Measurements from ENCODE around the gene ACACA.
A peak's percentile ranks its signal among the peaks of the same experiment; 100 is the strongest.
"Not testable (repeated sequence)": the region's sequence is repeated elsewhere in the genome, so short reads cannot be mapped to it uniquely, and the experiment has no call there.

Gene ACACA

DNA sequence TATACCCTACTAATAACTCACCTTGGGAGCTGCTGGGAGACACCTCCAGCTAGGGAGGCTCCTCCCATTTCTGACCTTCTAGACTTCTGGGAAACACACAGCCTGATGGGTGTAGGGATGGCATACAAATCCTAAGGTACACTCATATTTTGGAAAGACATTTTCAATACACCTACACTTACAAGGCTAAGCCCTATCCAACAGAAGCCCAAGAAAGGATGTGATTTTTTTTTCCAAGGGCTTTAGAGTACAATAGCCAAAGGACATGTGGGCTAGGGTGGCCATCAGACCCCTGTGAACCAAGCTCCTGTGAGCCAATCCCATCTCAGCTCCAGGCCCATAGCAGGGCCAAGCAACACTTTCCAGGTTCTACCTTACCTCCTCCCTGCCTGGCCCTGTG is 313.9 kb downstream of the ACACA start:
- no peak for DNase-seq

DNA sequence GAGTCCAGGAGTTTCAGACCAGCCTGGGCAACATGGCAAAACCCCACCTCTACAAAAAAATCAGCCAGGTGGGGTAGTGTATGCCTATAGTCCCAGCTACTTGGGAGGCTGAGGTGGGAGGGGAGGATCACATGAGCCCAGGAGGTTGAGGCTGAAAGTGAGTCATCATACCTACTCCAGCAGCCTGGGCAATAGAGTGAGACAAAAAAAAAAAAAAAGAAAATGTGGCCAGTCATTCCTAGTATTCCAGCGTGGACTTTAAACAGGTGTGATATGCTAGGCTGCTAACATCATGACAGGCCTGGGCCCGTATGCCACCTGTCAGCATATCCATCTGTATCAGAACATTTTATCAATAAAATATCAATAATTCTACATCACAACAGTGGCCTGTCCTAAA is 314.6 kb downstream of the ACACA start:
- DNase-seq = no peak

DNA sequence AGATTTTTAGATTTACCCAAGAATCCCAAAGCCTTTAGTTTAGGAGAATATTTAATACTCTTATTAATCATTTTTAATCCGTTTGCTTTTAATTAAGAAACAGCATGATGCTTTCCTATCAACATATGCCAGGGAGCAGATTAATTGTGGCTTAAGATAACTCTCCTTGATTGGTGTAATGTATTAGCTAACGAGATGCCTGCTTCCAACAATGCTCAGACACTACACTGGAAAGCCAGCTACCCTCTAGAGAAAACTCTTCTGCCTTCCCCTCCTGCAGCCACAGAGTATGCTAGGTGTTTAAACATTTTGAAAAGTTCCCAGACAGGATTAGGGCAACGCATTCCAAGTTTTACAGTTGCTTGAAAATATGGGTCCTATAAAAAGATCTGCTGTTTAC is 315.7 kb downstream of the ACACA start:
- no peak for DNase-seq

DNA sequence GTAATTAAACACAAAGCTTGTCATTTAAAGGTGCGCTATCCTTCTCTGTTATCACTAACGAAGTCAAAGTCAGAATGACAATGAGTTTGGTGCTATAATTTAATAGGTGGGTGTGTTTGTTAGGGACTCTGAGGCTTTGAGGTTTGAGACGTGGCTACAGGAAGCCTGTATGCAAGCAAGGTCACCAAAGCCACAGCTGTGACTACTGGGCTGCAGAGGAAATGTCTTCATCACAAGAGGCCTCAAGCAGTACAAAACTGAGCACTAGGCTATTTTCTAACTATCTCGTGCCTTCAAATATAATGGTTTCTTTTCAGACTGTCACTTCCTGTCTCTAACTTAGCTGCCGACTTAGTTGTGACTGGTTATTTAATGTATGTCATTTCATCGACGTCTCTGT is 316.7 kb downstream of the ACACA start:
- DNase-seq = peak in 1 of 2 donors; percentile 21

DNA sequence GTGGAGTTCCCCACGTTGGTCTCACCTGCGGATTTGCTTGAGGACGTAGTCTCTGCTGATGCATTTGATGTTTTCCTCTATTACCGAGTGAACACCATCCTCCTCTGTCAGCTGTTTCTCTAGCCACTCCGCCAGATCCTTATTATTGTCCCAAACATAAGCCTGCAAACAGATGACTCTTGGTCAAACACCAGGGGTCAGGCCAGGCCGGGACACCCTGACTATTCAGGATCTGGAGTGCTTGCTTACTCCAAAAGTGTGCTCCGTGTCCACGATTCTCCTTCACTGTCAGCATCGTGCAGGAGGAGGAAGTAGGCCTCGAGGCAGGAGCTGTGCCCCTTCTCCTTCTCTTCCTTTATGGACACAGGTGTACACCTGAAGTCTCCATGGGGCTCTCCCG is 317.7 kb downstream of the ACACA start:
- DNase-seq = no peak

DNA sequence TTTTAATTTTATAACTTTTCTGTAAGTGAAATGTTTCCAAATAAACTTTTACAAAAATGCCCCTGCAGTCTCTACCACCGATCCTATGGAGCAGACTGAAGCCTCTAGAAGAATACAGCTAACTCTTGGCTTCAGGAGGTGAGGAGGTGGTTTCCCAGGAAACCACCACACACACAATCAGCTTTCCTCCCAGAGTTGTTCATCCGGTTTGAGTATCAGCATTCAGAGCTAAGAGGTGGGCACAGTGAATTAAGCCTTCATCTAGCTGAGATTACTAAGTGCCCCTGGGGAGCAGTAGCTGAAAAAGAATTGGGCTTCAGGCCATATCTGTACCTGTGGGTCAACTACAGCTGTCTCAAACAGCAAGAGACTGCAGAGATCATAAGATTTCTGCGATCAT is 318.2 kb downstream of the ACACA start:
- no peak for DNase-seq

DNA sequence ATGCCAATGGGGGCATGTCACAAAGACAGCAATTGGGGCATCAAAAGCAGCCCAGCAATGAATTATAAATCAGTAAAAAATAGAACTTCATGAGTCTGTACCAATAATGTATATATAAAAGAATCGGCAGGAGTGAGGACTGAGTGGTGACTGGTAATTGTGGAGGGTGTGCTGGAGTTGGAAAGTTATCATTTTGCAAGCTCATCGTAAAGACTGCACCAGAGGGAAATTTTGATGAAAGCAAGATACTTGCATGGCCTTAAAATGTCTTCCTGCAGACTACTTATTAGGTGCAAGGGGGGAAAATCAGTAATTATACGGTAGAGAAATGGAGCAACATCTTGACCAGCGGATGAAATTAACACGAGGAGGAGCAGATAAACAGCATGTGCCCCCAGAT is 319.0 kb downstream of the ACACA start:
- DNase-seq = no peak

DNA sequence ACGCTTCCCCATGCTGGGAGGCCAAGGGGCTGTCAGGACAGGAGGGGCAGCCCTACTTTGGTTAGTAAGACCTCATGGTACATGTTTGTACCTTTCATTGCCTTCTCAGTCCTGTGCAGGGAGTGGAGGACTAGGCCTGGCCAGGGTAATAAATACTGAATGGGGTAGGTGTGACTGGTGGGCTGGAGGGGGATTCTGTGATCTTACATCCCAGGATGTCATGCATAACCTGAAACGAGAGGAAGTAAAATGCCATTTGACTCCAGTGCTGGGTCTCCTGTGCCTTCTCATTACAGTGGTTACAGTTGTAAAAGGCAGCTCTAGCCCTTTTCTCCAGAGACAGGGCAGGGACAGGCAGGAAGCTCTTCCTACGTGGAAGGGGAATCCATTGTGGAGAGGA is 319.7 kb downstream of the ACACA start:
- DNase-seq = no peak

DNA sequence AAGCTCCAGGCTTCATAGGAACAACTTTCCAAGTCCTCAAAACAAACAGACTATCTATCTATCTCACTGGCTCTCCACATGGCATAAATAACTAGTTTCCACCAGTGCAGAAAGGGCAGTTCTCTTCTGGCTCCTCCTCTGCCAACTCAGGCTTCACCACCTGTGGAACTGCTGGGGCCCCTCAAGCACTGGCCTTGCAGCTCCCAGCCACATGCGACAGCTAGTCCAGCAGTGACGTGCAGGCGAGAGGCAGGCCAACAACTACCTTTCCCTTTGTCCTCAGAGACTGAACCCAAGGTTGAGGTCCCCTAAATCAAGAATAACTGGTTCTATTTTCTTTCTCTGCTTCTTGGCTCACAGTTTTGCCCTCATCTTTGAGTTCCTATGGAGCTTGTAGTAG is 320.3 kb downstream of the ACACA start:
- DNase-seq = no peak

DNA sequence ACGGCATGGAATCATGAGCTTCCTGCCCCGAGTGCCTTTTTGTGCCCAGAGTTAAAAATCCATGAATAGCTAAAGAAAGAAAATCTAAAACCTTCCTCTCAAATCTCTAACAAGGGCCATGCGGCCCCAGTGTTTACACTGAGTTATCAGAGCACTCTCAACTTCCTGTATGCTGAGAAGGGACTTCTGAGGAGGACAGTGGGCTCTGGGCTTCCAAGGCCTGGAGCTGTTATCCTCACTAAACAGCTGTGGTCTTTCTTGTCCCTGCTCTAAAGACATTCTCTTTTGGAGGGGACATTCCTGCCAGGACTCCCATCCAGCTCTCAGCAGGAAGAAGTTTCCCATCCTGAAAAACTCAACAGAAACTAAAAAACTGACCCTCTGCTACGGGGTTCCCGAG is 322.3 kb downstream of the ACACA start:
- no peak for DNase-seq

DNA sequence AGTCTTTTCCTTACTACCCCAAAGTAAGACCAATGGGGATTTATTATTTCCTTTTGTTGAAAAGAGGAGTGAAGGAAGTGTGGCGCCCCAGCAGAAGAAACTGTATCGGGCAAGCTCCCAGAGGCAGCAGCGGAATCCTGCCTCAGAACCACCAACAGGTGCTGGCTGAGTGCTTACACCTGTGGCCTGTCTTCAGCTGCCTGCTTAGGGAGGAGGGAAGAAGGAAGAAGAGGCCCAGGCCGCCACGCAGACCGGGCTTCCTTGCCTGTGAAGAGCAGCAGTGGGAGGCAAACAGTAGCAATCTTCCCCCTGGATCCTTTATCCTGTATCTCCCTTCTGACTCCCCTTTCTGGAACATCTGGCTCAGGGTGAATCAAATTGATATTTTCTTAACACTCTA is 323.2 kb downstream of the ACACA start:
- no peak for DNase-seq

DNA sequence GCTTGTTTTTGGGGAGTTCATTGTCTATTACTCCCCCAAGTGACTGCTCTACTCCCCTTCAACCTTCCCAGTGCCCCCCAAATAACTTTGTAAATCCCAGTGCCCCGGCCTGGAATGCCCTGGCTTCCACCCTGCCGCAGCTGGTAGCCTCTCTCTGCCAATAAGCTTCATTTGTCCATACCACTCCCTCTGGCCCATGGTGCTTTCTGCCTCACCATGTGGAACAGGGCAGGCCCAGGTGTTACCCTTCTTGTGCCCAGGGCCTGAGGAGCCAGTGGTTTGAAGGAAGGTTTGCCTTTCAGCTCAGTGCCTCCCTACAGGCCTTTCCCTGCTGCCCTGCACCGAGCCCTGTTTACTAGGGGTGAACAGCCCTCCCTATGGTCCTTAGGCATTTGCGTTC is 323.7 kb downstream of the ACACA start:
- DNase-seq = no peak

DNA sequence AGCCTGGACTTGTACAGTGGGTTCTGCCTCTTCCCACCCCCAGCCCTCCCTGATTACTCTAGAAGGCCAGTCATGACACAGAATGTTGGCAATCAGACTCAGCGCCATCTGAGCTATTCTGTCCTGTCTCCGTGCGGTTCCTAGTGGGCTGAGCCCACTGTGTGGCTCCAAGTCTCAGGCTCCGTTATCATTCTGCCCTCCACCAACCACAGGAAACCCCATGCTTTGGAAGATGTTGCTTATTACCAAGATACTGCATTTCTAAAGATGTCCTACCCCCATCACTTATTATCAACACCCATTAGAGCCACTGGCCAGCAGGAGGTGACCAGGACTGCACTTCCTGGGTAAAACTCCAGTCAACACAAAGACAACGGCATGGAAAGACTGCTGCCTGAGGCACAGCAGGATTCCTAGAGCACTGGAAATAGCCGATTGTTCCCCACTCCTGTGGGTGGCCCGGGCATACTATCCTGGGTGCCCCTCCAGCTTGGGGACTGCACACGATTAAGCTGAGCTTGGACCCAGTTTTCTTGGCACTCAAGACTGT is 324.2 kb downstream of the ACACA start:
- no peak for DNase-seq

DNA sequence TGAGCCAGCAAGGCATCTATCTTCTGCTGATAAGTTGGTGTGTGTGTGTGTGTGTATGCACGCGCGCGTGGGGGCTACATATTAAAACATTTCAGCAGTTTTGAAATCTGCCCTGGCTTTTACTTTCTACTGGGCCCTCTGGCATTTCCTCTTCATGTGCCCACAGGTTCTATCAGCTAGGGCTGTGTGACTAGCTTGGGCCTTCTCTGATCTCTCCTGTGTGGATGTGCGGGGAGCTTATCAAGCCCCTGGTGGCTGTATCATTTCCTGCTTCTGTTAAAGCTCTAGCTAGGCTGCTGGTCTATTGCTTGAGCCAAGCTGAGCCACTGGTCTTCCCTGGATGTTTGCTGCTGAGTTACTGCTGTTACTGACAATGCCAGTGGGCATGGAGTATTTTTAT is 325.3 kb downstream of the ACACA start:
- no peak for DNase-seq

DNA sequence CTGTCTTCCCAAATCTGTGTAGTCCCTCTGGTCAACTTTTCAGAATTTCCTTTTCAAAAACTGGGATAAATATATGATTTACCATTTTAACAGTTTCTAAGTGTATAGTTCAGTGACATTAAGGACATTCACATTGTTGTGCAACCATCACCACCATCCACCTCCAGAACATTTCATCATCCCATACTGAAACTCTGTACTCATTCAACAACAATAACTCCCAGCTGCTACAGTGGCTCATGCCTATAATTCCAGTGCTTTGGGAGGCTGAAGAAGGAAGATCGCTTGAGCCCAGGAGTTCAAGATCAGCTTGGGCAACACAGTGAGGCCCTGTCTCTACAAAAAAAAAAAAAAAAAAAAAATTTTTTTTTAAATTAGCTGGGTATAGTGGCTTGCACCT is 326.9 kb downstream of the ACACA start:
- DNase-seq = no peak

DNA sequence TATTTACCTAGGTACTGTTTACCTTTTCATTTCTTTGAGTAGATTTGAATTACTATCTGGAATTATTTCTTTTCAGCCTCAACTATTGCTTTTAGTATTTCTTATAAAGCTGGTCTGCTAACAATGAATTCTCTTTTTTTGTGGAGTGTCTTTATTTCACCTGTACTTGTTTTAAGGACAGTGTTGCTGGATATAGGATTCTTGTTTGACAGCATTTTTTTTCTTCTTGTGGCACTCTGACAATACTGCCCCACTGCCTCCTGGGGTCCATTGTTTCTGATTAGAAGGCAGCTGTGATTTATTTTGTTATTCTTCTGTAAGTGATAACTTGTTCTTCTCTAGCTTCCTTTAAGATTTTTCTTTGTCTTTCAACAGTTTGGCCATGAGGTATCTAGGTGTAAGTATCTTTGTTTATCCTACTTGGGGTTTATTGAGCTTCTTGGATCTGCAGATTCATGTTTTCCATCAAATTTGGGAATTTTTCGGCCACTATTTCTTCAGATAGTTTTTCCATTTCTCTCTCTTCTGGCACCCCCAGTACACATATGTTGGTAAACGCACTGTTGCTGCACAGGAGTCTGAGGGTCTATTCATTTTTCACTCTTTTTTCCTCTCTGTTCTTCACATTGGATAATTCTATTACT is 327.4 kb downstream of the ACACA start:
- DNase-seq = no peak

DNA sequence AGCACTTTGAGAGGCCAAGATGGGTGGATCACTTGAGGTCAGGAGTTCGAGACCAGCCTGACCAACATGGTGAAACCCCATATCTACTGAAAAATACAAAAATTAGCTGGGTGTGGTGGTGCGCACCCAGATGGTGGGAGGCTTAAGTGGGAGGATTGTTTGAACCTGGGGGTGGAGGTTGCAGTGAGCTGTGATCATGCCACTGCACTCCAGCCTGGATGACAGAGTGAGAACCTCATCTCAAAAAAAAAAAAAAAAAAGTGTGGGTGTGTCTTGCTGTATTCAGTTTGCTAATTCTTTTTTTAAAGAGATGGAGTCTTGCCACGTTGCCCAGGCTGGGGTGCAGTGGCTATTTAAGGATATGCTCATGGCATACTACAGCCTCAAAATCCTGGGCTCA is 333.2 kb downstream of the ACACA start:
- DNase-seq = not testable (repeated sequence)

DNA sequence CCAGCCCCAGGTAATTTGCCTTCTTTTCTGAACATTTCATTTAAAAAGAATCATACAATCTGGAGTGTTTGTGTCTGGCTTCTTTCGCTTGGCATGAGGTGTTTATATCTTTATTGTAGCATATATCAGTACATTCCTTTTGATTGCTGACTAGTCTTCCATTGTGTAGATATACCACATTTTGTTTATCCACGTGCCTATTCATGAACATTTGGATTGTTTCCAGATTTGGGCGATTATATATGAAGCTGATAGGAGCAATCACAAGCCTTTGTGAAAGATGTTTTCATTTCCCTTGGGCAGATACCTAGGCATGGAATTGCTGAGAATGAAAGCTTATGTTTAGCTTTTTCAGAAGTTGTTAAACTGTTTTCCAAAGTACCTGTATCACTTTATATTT is 337.5 kb downstream of the ACACA start:
- no peak for DNase-seq

DNA sequence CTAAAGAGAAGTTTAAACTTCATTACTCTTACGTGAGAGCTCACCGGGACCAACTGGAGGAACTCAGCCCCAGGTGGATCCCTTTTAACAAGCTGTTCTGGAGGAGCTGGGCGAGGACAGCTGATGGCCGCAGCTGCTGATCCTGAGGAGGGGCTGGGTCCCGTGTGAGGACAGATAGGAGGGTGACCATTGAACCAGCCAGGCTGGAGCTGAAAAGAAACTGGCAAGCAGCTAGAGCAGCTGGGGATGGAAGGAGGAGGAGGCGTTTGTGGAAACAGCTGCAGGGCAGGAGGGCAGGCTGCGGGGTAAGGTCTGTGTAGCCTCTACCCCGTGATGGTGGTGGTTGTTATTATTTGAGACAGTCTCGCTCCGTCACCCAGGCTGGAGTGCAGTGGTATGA is 338.4 kb downstream of the ACACA start:
- DNase-seq = no peak

DNA sequence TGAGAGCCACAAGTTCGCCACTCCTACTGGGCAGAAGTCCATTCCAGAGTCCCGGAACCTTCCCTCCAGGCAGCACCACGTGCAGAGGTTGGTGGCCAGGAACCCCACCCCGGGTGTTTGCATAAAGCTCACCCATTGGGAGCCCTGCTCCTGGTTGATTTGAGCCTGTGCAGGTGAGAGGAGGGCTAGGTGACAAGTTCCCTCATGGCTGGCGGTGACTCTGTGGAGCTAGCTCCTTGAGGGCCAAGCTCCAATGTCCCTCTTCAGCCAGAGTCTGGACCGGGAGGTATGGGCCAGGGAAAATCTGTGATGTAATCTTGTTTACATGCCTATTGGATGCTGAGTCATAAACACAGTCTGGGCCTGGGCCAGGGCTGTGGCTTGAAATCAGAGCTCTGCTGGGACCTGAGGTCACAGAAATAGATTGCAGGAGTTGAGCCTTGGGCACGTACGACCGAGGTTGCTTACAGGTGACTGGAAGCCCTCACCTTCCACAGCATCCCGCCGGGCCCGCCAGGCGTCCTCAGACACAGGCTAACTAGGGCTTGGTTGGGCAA is 339.0 kb downstream of the ACACA start:
- DNase-seq = no peak

DNA sequence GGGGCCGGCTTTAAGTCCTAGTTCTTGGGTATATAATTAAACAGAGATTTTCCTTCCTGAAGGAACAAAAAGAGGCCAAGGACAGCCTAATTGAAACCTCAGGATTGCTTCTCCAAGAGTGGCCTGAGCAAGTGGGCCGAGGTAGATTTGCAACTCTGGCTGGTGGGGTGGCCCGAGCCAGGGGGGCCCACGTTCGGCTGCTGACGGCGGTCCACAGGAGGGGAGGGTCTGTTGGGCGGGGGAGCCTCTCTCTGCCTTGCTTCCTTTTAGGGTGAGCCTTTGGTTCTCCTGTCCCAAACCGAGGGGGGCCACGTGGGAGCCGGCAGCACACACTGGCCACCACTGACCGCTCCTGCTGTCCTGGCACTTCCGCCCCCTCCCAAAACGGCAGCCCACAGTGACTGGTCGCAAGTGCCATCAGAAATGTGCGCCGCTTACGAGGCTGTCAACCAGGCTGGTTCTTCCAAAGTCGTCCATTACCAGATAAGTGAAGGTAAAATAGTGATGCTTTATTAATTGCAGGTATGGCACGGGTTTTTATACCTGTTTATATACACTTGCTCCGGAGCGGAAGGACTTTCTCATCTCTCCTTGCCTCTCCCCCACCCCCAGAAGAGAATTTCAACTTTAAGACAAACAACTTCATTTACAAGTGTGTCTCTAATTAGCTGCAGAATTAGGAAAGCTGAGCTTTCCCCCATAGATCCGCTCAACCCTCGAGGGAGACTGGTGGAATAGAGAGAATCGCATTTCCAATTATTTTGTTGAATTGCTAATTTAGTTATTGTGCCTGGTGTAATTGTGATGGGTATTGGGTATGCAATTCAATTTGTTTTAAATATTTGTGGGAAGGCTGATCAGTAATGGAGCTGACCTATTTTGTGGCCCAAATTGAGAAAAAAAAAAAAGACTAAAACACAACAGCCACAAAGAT is 340.0 kb downstream of the ACACA start:
- DNase-seq = no peak

DNA sequence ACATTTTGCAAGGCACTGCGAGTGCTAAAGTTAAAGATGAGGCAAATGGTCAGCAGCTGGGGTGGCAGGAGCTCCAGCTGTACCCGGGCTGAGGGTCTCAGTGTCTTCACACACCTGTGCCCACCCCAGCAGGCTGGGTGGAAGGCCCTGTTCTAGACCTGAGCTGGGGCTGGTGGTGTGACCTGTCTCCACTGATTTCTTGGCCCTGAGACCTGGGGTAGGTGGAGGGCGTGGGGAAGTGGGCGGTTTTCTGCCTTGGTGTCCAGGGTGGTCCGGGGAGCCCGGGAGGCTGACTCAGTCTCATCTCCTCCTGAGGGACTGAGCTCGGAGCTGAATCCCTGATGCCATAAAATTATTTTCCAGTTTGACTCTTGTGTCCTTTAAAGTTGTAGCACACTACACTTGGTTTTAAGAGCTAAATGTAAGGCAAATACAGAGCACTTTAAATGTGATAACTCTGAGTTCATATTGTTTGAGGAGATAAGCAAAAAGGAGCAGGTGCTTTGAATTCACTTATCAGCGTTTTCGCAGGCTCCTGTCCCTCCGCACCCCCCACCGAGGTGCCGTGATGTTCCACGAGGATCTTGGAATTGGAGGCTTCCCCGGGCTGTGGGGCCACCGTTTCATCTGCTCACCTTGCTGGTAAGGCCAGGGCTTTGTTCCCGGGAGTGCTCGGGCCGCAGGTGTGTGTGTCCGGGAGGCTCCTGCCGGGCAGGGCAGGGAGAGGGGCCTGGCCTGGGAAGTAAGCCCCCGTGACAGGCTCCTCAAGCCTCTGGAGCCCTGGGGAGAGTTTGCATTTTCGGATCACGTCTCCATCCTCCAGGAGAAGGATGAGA is 340.9 kb downstream of the ACACA start:
- DNase-seq = no peak

DNA sequence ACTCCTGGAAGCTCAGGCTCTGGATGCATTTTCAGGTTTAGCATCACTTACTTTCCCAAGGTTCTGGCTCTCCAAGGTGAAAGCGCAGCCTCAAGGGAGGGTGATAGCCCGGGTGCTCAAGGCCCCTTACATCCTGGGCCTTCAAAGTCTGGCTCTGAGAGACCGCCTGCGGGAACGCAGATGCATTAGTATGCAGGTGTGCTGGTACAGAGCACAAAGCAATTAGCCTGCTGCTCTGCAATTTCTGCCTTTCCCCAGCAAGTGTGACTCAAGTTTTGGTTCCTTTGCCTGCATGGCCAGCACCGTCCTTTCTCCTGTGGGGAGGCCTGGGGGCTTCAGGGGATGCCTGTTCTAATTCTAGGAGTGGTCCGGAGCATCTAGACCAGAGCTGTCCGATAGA is 341.7 kb downstream of the ACACA start:
- DNase-seq = no peak

All from stimulated activated CD4-positive, alpha-beta T cell treated with anti-CD3 and anti-CD28 coated beads, Interleukin-2, amount 100 ng/mL, for 48 hours (primary cell).